Endodermal cell (in vitro differentiated cells): ENCODE data around the gene SLC25A47. TPM values are rescaled to one million over a fixed set of nuclear protein-coding genes. Genes with fewer than 3 reads are reported as not detected.

ENCODE experiments used
- DNase-seq: peaks from one replicate; pipeline ENCODE4 v3.0.0-alpha.2; 2017
- H3K27ac ChIP-seq: 2 replicates; pipeline ENCODE4 v1.5.1; 2013; ENCODE audit warnings: mild to moderate bottlenecking, low read depth, low read length, moderate library complexity
- H3K27me3 ChIP-seq: 2 replicates; pipeline ENCODE4 v1.6.1; 2013; ENCODE audit warnings: mild to moderate bottlenecking, low read length, moderate library complexity; ENCODE audit not compliant: insufficient read depth, control insufficient read depth, poor library complexity, severe bottlenecking
- H3K36me3 ChIP-seq: 2 replicates; pipeline ENCODE4 v1.7.0; 2013; ENCODE audit warnings: mild to moderate bottlenecking, low read length, moderate library complexity; ENCODE audit not compliant: control insufficient read depth, insufficient read depth
- H3K4me1 ChIP-seq: one replicate; pipeline ENCODE4 v1.7.0; 2013; ENCODE audit warnings: low read length; ENCODE audit not compliant: control insufficient read depth, insufficient read depth
- H3K4me3 ChIP-seq: 2 replicates; pipeline ENCODE4 v1.5.1; 2013; ENCODE audit warnings: mild to moderate bottlenecking, low read length, moderate library complexity
- H3K9ac ChIP-seq: 2 replicates; pipeline ENCODE4 v1.6.1; 2013; ENCODE audit warnings: mild to moderate bottlenecking, low read length, moderate library complexity; ENCODE audit not compliant: poor library complexity, severe bottlenecking; ENCODE audit errors: extremely low read depth
- H3K9me3 ChIP-seq: 2 replicates; pipeline ENCODE4 v1.6.1; 2013; ENCODE audit warnings: mild to moderate bottlenecking, low read length, moderate library complexity; ENCODE audit not compliant: control insufficient read depth
- H3K27ac Mint-ChIP-seq: 2 replicates; pipeline ENCODE4 v1.8.0; 2020; ENCODE audit warnings: mixed read lengths
- H3K27me3 Mint-ChIP-seq: 2 replicates; pipeline ENCODE4 v1.8.0; 2021; ENCODE audit warnings: mild to moderate bottlenecking, mixed read lengths; ENCODE audit not compliant: insufficient read depth
- H3K36me3 Mint-ChIP-seq: 2 replicates; pipeline ENCODE4 v1.8.0; 2020; ENCODE audit warnings: low read depth, mixed read lengths
- H3K4me1 Mint-ChIP-seq: 2 replicates; pipeline ENCODE4 v1.8.0; 2020; ENCODE audit warnings: mixed read lengths
- H3K4me3 Mint-ChIP-seq: 2 replicates; pipeline ENCODE4 v1.8.0; 2020; ENCODE audit warnings: mild to moderate bottlenecking, moderate library complexity, mixed read lengths
- H3K9me3 Mint-ChIP-seq: 2 replicates; pipeline ENCODE4 v1.8.0; 2020; ENCODE audit warnings: mild to moderate bottlenecking, mixed read lengths
- WGBS, 2 experiments: methylation state at CpG; one replicate each; pipeline versions ENCODE4 v1.1.5 to v1.1.7; 2013; ENCODE audit warnings: missing lambda C conversion rate in 2 of 2, mixed read lengths in 1 of 2; ENCODE audit not compliant: insufficient coverage in 1 of 2, insufficient read length in 1 of 2; 5-methylcytosine and 5-hydroxymethylcytosine counted together
- total RNA-seq, 2 donors: library from RNA; stranded (reverse); fragmentation: NEBNext Ultra II Directional in 1 of 2; extraction: Animal tissue kit (Norgen Biotek cat#: 25700) in 1 of 2; gene quantifications; 2 replicates in 1 of 2; 3 replicates in 1 of 2; pipeline ENCODE4 v1.2.1, GENCODE V29; 2021
- TF ChIP-seq, protein P1 (sequence below): fragments of 200-600 bp; sonication (generic); conservative IDR thresholded peaks from 2 replicates; pipeline ENCODE4 v1.5.0; 2021; ENCODE audit warnings: antibody characterized with exemption, mild to moderate bottlenecking

SLC25A47 gene
- total RNA-seq, 2 donors from 2014 or later: not detected

- TF ChIP-seq, protein P1, sequence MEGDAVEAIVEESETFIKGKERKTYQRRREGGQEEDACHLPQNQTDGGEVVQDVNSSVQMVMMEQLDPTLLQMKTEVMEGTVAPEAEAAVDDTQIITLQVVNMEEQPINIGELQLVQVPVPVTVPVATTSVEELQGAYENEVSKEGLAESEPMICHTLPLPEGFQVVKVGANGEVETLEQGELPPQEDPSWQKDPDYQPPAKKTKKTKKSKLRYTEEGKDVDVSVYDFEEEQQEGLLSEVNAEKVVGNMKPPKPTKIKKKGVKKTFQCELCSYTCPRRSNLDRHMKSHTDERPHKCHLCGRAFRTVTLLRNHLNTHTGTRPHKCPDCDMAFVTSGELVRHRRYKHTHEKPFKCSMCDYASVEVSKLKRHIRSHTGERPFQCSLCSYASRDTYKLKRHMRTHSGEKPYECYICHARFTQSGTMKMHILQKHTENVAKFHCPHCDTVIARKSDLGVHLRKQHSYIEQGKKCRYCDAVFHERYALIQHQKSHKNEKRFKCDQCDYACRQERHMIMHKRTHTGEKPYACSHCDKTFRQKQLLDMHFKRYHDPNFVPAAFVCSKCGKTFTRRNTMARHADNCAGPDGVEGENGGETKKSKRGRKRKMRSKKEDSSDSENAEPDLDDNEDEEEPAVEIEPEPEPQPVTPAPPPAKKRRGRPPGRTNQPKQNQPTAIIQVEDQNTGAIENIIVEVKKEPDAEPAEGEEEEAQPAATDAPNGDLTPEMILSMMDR: no peak
- peaks cover 83% of the 10 kb centered on the region for H3K36me3 ChIP-seq
- Mint-ChIP-seq H3K36me3 (peaks cover 71% of the 10 kb centered on the region), H3K9me3 (peaks cover 4% of the 10 kb centered on the region), H3K4me1 (no peaks in the 10 kb centered on the region), H3K27me3 (no peaks in the 10 kb centered on the region), H3K4me3 (no peak overlapping the region), H3K27ac (no peak overlapping the region)
- H3K4me1 ChIP-seq: no peaks in the 10 kb centered on the region
- no peak overlapping the region for H3K27ac ChIP-seq
- H3K9me3 ChIP-seq: no peaks in the 10 kb centered on the region
- 96% methylated on average over 5 to 6 of the region's 6 CpGs for WGBS, 2 experiments
- H3K4me3 ChIP-seq: no peak overlapping the region
- H3K27me3 ChIP-seq: no peaks in the 10 kb centered on the region
- DNase-seq: no peak
- no peak overlapping the region for H3K9ac ChIP-seq
Observed at GRCh38 chr14:100339766-100340422, 16.8 kb downstream of the SLC25A47 start.

- DNase-seq: no peak
- H3K4me3 Mint-ChIP-seq: no peak overlapping the region
Observed at GRCh38 chr14:100340423-100340813, 17.3 kb downstream of the SLC25A47 start.

GRCh38 chr14:100341301-100342031, 18.3 kb downstream of the SLC25A47 start:
- H3K27me3 Mint-ChIP-seq: no peaks in the 10 kb centered on the region
- peaks cover 4% of the 10 kb centered on the region for H3K4me1 ChIP-seq
- peaks cover 71% of the 10 kb centered on the region for H3K36me3 Mint-ChIP-seq
- H3K9me3 Mint-ChIP-seq: peaks cover 6% of the 10 kb centered on the region
- TF ChIP-seq, protein P1: no peak
- no peak overlapping the region for H3K27ac Mint-ChIP-seq
- H3K27ac ChIP-seq: no peak overlapping the region
- H3K27me3 ChIP-seq: no peaks in the 10 kb centered on the region
- no peak for DNase-seq
- WGBS, 2 experiments: 82 to 93% methylated on average over 4 to 7 of the region's 8 CpGs
- H3K36me3 ChIP-seq: peaks cover 81% of the 10 kb centered on the region
- no peak overlapping the region for H3K9ac ChIP-seq
- no peaks in the 10 kb centered on the region for H3K9me3 ChIP-seq
- peaks cover 5% of the 10 kb centered on the region for H3K4me1 Mint-ChIP-seq
- H3K4me3 ChIP-seq: no peak overlapping the region
- no peak overlapping the region for H3K4me3 Mint-ChIP-seq

More at GRCh38 chr14:100340423-100340813, 17.3 kb downstream of the SLC25A47 start:
- Histone ChIP-seq H3K4me3 (no peak overlapping the region), H3K27me3 (no peaks in the 10 kb centered on the region), H3K36me3 (peaks cover 80% of the 10 kb centered on the region), H3K4me1 (no peaks in the 10 kb centered on the region), H3K9me3 (no peaks in the 10 kb centered on the region), H3K9ac (no peak overlapping the region), H3K27ac (no peak overlapping the region)
- WGBS, 2 experiments: 67 to 80% methylated on average over 4 to 6 of the region's 6 CpGs
- no peak overlapping the region for H3K27ac Mint-ChIP-seq
- no peaks in the 10 kb centered on the region for H3K4me1 Mint-ChIP-seq
- TF ChIP-seq, protein P1: no peak
- H3K9me3 Mint-ChIP-seq: peaks cover 4% of the 10 kb centered on the region
- H3K27me3 Mint-ChIP-seq: no peaks in the 10 kb centered on the region
- H3K36me3 Mint-ChIP-seq: peaks cover 70% of the 10 kb centered on the region
